Activated CD8-positive, alpha-beta memory T cell treated with anti-CD3 and anti-CD28 coated beads, Interleukin-2, amount 50 U/mL, for 1 hour (primary cell): Measurements from ENCODE around the gene SLC9C1.
A peak's percentile ranks its signal among the peaks of the same experiment; 100 is the strongest.

Source experiments
- DNase-seq: peaks from one replicate; pipeline ENCODE4 v3.0.0-alpha.2; 2020; ENCODE audit errors: extremely low read depth

The SLC9C1 gene

GRCh38 chr3:112293368-112294321 is at the start of gene SLC9C1:
Gene SLC9C1, minus strand, starts transcription at chr3:112294216. Its CDS starts 7,425 bp downstream, at chr3:112286791.
- DNase-seq = peak; percentile 19

- no peak for DNase-seq
Observed at GRCh38 chr3:112341386-112341785, 47.4 kb upstream of the SLC9C1 start.

- no peak for DNase-seq
Observed at GRCh38 chr3:112339609-112340008, 45.6 kb upstream of the SLC9C1 start.

DNA sequence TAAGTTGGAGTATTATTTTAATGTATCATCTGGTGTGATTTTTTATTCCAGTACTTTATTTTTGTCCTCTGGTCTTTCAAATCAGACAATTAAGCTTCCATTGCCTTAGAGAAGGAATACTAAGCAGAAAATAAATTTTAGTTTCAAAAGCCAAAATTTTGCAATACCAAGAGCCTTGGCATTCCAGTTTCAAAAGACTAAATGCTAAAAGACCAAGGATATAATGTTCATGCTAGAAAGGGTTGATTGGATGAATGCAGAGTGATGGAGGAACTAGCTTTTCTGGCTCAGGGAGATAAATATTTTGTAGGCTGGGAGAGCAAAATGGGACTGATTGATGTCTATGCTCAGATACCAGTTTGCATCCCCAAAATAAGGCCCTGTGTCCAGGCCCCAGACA is 45.1 kb upstream of the SLC9C1 start:
- no peak for DNase-seq

GRCh38 chr3:112338727-112339056 is 44.7 kb upstream of the SLC9C1 start:
- no peak for DNase-seq

DNA sequence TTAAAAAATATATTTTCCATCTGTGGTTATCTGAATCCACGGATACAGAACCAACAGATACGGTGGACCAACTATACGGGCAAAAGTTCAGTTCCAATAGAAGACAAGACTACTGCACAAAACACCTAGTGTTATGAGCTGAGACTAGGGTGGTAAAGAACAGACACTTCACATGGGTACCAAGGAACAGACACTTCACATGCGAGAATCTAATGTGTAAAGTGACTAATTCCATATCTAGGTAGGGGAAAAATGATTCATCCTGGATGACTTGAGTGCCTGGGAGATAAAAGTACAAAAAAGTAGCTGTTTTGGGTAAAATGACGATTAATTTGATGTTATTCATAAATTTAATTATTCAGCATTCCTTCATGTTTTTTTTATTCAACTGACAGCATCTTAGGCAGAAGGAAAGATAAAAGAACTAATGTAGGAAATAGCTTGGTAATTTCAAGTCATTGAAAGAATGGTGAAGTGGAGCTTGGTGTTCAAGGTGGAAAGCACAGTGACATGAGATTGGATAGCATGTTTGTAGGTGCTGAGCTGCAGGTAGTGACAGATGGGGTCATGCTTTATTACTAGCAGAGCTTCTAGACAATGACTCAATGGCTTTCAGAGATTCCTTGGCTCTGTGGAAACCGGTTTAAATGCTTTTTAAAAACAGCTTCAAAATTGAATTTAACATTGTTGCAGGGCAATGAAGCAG is 44.2 kb upstream of the SLC9C1 start:
- DNase-seq = no peak

DNA sequence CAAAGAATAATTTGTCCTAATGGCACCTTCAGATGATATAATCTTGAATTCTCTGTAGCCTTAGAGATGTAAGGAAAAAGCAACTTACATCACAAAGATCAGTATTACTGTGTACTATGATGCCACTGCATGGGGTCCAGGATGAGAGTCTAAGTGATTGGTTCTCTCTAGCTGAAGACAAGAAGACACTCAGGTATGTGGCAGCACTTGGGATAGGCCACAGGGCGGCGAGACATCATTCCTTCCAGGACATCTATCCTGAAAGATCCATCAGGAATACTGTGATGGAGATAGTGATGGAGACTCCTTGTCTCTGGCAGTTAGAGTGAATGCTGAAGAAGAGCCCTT is 41.4 kb upstream of the SLC9C1 start:
- no peak for DNase-seq

- DNase-seq = no peak
Observed at GRCh38 chr3:112334691-112335433, 40.8 kb upstream of the SLC9C1 start.

DNA sequence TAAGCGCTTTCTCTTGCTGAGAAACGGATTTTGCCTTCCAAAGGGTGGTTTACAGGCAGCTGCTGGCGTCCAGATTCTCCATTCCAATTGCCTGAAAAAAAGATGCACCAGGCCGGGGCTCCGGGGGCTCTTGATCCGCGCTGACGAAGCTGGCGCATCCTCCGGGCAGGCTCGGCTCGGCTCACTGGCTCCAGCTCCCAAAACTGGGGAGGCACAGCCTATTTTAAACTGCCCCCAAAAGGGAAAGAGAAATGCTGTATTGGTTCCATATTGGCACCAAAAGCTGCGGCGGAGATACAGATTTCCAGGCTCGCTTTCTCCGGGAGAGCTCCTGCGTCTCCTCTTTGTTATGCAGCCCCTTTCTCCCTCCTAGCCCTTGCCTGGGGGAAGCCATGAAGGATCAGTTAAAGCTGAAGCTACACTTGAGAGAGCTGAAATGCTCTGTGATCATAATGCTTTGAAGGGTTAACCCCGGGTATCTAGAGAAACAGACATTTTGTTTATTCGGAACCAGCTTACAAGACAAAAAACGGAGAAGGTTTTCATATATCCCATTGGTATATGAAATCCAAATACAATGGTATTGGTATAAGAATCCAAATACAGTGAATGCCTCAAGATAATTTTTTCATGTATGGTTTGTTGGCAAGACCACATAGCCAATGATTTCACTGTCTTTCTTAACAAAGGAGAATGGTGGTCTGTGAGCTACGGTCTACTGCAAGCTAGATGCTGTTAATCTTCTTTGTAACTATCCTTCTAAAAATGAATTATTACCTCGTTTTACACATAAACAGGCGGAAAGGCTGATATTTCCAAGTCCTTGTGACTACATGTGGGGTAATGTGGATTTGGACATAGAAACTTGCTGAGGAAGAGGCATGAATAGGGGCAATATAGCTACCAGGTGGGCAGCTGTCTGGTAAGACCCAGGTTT is 39.6 kb upstream of the SLC9C1 start:
- no peak for DNase-seq

- DNase-seq = no peak
Observed at GRCh38 chr3:112333002-112333380, 39.0 kb upstream of the SLC9C1 start, which contains the start of gene CD200. Gene CD200, plus strand, starts transcription at chr3:112333156. Its CDS starts 57 bp downstream, at chr3:112333213.

- no peak for DNase-seq
Observed at GRCh38 chr3:112331851-112332250, 37.8 kb upstream of the SLC9C1 start.

DNA sequence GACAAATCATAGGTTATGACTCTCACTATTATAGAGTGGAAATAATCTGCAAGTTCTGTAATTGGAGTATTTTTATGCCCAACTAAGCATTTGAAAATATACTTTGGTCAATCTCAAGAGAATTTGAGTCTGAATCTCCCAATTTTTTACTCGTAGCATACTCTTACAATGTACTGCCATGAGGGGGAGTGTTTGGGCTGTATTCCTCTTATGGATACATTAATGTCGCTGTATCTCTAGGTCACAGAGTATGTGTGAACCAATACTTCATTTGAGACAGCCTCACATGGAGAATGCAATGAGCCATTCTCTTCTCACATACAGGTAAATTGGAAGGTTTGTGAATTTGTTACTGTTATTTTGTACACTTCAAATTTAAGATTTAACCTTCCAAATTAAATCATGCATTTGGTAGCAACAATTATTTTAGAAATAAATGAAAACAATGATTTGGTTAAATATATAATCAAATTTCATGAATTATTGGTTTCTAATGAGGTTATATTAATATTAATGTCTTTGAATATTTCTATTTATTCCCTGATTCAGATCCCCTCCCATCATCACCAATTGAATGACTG is 33.4 kb upstream of the SLC9C1 start:
- DNase-seq = no peak

- DNase-seq = no peak
Observed at GRCh38 chr3:112321867-112322652, 28.0 kb upstream of the SLC9C1 start.

DNA sequence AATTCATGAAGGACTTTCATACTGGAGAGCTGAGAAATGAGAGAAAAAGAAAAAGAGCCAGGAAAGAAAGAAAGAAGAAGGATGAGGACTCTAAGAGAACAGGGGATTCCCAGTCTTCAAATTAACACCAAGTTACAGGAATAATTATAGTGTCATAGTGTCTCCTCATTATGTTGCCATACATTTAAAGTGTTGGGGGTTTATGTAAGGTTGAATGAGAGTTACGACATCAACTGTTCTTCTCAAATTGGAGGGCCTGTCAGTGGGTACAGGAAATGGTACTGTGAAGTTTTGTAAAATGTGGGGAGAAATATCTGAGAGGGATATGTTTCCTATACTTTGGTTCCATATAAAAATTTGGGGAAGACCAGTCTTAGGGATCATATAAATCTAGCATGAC is 26.7 kb upstream of the SLC9C1 start:
- no peak for DNase-seq

- DNase-seq = no peak
Observed at GRCh38 chr3:112319516-112320276, 25.7 kb upstream of the SLC9C1 start.

DNA sequence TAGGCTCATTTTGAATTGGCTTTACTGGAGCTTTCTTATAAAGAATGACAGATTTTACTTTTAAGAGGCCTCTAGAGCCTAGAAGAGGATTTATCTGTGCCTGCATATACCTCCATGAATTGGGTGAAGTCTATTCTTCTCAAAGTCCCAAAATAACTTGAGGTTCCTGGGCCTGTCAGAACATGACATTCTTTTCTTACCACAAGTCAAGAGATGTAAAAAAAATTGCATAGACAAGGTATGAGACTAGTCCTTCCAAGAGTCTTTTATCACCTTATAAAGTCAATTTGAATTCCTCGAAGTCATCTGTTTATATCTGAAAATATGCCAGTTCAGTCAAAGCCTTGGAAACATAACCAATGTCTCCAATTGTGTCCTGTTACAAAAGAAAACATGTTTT is 21.8 kb upstream of the SLC9C1 start:
- DNase-seq = no peak

- DNase-seq = no peak
Observed at GRCh38 chr3:112314649-112315048, 20.6 kb upstream of the SLC9C1 start.

GRCh38 chr3:112308151-112308911 is 14.3 kb upstream of the SLC9C1 start:
- no peak for DNase-seq

GRCh38 chr3:112307557-112307956 is 13.5 kb upstream of the SLC9C1 start:
- DNase-seq = no peak
